ENCODE data around the gene FBXO31. TPM values are rescaled to one million over a fixed set of nuclear protein-coding genes. Genes with fewer than 3 reads are reported as not detected.

FBXO31 gene
- total and polyA plus RNA-seq, 2 of the 13 experiments (the other 11 are each of a cell fraction or from before 2014, with no cell fraction given): 92.4 to 101 TPM

DNA sequence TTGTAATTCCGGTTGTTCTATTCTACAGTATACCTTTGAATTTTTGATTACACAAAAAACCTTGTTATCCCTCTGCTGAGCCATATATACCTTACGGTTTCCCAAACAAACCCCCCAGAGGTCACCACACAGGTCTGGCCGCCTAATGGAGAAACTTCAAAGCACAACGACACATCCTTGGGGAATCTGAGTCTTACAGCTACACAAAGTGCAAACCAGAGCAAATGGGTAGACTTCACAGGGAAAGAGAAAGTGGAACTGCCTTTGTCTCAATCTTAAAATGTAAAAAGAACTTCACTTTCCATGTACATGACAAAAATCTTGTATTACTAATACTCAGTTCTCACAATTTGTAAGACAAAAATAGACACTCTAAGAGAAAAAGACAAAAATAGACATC is 2.7 kb downstream of the FBXO31 start (continued):
- TF ChIP-seq, protein P1, sequence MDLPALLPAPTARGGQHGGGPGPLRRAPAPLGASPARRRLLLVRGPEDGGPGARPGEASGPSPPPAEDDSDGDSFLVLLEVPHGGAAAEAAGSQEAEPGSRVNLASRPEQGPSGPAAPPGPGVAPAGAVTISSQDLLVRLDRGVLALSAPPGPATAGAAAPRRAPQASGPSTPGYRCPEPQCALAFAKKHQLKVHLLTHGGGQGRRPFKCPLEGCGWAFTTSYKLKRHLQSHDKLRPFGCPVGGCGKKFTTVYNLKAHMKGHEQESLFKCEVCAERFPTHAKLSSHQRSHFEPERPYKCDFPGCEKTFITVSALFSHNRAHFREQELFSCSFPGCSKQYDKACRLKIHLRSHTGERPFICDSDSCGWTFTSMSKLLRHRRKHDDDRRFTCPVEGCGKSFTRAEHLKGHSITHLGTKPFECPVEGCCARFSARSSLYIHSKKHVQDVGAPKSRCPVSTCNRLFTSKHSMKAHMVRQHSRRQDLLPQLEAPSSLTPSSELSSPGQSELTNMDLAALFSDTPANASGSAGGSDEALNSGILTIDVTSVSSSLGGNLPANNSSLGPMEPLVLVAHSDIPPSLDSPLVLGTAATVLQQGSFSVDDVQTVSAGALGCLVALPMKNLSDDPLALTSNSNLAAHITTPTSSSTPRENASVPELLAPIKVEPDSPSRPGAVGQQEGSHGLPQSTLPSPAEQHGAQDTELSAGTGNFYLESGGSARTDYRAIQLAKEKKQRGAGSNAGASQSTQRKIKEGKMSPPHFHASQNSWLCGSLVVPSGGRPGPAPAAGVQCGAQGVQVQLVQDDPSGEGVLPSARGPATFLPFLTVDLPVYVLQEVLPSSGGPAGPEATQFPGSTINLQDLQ (CRISPR knock-in tag; IDR thresholded peaks at IDR 0.05): no peak

DNA sequence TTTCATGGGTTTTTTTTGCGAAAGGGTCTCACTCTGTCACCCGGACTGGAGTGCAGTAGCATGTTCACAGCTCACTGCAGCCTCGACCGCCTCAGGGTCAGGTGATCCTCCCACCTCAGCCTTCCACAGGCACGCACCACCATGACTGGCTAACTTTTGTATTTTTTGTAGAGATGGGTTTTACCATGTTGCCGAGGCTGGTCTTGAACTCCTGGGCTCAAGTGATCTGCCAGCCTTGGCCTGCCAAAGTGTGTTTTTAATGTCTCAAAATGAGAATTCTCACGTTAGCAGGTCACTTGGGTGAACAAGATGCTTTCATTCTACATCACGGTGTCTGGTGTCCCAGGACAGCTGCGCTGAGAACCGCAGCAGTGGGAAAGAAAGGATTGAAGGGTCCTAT is 3.2 kb downstream of the FBXO31 start:
- Histone ChIP-seq H3K9me3 (ENCODE audit: low read length) (no peaks in the 10 kb centered on the region), H3K27ac (ENCODE audit: extremely low read length, insufficient read depth, low read length) (peak overlapping the region; percentile 100), H3K27me3 (ENCODE audit: control insufficient read depth in 1 of 2, insufficient read depth in 2 of 2, low read length in 2 of 2) (no peaks in the 10 kb centered on the region; a peak in 1 of 5 replicates), H3K36me3 (replicated peaks in 1 of 2; ENCODE audit: control insufficient read depth in 1 of 2, insufficient read depth in 2 of 2, low read length in 2 of 2) (peaks cover 16 to 37% of the 10 kb centered on the region in 2 experiments), H3K79me2 (ENCODE audit: insufficient read depth, low read length) (peaks cover 75% of the 10 kb centered on the region), H4K20me1 (ENCODE audit: insufficient read depth, low read length) (peaks cover 67% of the 10 kb centered on the region), H3K9ac (ENCODE audit: insufficient read depth, low read depth, low read length) (peak overlapping the region; percentile 81), H3K4me1 (ENCODE audit: insufficient read depth, low read length) (peaks cover 59% of the 10 kb centered on the region), H3K4me2 (ENCODE audit: low read depth, low read length) (peak overlapping the region; percentile 98), H3K4me3 (replicated peaks in 1 of 3; ENCODE audit: insufficient read depth in 1 of 3, low read depth in 2 of 3, low read length in 3 of 3) (peak overlapping the region; percentile 82 to 96 (median 84)), H2AFZ (ENCODE audit: low read length) (no peak overlapping the region)
- BruUV-seq (replicated peaks): no TSS peak
- intact Hi-C loops (cut with micrococcal nuclease; ENCODE audit: unreplicated experiment): loop anchor here (2.0 to 10.0 kb wide), 3 partner anchors 14 to 474 kb away; no protein-coding TSS in a partner anchor
- 17% methylated on average over 10 of the region's 10 CpGs for WGBS (ENCODE audit: low lambda C conversion rate)
- CTCF ChIA-PET (ENCODE audit: low intra/inter-chr PET ratio, low total read pairs): interaction anchor here (1.1 kb wide), 1 partner anchor 56 kb away, joined by 3 read pairs; no protein-coding TSS in a partner anchor
- in situ Hi-C loops (cut with HindIII; ENCODE audit: extremely low pct_ligation_motif_present, low pct_unique_long_range_greater_than_20kb): loop anchor here (25.0 kb wide), 1 partner anchor 482 kb away; the partner anchor contains the start of gene SLC7A5
- POLR2A ChIA-PET: interaction anchor here (0.8 to 14.0 kb wide), 8 partner anchors 8 to 62 kb away, joined by 4 to 265 read pairs (median 30); partner anchors contain the start of genes C16orf95 and MAP1LC3B
- ATAC-seq (no peak), FAIRE-seq (no peak), DNase-seq (ENCODE audit: low spot score) (no peak)
- TF ChIP-seq, protein P2, sequence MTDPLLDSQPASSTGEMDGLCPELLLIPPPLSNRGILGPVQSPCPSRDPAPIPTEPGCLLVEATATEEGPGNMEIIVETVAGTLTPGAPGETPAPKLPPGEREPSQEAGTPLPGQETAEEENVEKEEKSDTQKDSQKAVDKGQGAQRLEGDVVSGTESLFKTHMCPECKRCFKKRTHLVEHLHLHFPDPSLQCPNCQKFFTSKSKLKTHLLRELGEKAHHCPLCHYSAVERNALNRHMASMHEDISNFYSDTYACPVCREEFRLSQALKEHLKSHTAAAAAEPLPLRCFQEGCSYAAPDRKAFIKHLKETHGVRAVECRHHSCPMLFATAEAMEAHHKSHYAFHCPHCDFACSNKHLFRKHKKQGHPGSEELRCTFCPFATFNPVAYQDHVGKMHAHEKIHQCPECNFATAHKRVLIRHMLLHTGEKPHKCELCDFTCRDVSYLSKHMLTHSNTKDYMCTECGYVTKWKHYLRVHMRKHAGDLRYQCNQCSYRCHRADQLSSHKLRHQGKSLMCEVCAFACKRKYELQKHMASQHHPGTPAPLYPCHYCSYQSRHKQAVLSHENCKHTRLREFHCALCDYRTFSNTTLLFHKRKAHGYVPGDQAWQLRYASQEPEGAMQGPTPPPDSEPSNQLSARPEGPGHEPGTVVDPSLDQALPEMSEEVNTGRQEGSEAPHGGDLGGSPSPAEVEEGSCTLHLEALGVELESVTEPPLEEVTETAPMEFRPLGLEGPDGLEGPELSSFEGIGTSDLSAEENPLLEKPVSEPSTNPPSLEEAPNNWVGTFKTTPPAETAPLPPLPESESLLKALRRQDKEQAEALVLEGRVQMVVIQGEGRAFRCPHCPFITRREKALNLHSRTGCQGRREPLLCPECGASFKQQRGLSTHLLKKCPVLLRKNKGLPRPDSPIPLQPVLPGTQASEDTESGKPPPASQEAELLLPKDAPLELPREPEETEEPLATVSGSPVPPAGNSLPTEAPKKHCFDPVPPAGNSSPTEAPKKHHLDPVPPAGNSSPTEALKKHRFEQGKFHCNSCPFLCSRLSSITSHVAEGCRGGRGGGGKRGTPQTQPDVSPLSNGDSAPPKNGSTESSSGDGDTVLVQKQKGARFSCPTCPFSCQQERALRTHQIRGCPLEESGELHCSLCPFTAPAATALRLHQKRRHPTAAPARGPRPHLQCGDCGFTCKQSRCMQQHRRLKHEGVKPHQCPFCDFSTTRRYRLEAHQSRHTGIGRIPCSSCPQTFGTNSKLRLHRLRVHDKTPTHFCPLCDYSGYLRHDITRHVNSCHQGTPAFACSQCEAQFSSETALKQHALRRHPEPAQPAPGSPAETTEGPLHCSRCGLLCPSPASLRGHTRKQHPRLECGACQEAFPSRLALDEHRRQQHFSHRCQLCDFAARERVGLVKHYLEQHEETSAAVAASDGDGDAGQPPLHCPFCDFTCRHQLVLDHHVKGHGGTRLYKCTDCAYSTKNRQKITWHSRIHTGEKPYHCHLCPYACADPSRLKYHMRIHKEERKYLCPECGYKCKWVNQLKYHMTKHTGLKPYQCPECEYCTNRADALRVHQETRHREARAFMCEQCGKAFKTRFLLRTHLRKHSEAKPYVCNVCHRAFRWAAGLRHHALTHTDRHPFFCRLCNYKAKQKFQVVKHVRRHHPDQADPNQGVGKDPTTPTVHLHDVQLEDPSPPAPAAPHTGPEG (CRISPR knock-in tag; IDR thresholded peaks at IDR 0.05): no peak
- TF ChIP-seq, protein P3, sequence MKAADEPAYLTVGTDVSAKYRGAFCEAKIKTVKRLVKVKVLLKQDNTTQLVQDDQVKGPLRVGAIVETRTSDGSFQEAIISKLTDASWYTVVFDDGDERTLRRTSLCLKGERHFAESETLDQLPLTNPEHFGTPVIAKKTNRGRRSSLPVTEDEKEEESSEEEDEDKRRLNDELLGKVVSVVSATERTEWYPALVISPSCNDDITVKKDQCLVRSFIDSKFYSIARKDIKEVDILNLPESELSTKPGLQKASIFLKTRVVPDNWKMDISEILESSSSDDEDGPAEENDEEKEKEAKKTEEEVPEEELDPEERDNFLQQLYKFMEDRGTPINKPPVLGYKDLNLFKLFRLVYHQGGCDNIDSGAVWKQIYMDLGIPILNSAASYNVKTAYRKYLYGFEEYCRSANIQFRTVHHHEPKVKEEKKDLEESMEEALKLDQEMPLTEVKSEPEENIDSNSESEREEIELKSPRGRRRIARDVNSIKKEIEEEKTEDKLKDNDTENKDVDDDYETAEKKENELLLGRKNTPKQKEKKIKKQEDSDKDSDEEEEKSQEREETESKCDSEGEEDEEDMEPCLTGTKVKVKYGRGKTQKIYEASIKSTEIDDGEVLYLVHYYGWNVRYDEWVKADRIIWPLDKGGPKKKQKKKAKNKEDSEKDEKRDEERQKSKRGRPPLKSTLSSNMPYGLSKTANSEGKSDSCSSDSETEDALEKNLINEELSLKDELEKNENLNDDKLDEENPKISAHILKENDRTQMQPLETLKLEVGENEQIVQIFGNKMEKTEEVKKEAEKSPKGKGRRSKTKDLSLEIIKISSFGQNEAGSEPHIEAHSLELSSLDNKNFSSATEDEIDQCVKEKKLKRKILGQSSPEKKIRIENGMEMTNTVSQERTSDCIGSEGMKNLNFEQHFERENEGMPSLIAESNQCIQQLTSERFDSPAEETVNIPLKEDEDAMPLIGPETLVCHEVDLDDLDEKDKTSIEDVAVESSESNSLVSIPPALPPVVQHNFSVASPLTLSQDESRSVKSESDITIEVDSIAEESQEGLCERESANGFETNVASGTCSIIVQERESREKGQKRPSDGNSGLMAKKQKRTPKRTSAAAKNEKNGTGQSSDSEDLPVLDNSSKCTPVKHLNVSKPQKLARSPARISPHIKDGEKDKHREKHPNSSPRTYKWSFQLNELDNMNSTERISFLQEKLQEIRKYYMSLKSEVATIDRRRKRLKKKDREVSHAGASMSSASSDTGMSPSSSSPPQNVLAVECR (CRISPR knock-in tag; IDR thresholded peaks at IDR 0.05; ENCODE audit: borderline replicate concordance): peak; percentile 35; the same call in 1 of the 2 replicates
- TF ChIP-seq SALL1 (CRISPR knock-in tag; IDR thresholded peaks at IDR 0.05) (peak; percentile 37; the same call in 1 of the 2 replicates), ZSCAN21 (CRISPR knock-in tag; IDR thresholded peaks at IDR 0.05; ENCODE audit: borderline replicate concordance) (no peak)

All from HepG2 (cell line).